Gastroesophageal sphincter (tissue), 3 donors: Measurements from ENCODE around the gene SSC5D.

ENCODE experiments used
- CTCF ChIP-seq, 4 experiments: fragments of 200-600 bp in 2 of 4; fragments of 450-650 bp in 2 of 4; sonication (generic) in 1 of 4; IDR thresholded peaks; one replicate each; pipeline ENCODE4 v1.5.1; 2017 to 2019; ENCODE audit warnings: antibody characterized with exemption in 4 of 4, mild to moderate bottlenecking in 2 of 4, moderate library complexity in 2 of 4
- POLR2A ChIP-seq, 2 donors: fragments of 450-650 bp; IDR thresholded peaks; one replicate each; pipeline ENCODE4 v1.6.1; 2017; ENCODE audit warnings: antibody characterized with exemption in 2 of 2, mild to moderate bottlenecking in 2 of 2, moderate library complexity in 1 of 2
- POLR2AphosphoS5 ChIP-seq: sonication (generic); formaldehyde crosslinking; IDR thresholded peaks from one replicate; pipeline ENCODE4 v1.6.1; 2017; ENCODE audit warnings: antibody characterized with exemption

- no peak for TF ChIP-seq POLR2AphosphoS5
- no peak for TF ChIP-seq CTCF (IDR thresholded peaks at IDR 0.05)
- no peak for TF ChIP-seq POLR2A (IDR thresholded peaks at IDR 0.05)
These were observed 20.2 kb upstream of the SSC5D start for GRCh38 chr19:55468054-55468393.
